Daoy (cell line): ENCODE data around the gene CCNYL1. TPM values are rescaled to one million over a fixed set of nuclear protein-coding genes. Genes with fewer than 3 reads are reported as not detected.

Experiments
- DNase-seq: peaks from one replicate; pipeline ENCODE4 v3.0.0-alpha.2; 2015; ENCODE audit warnings: low read depth
- total RNA-seq: library from RNA; depleted of rRNA; stranded (reverse); fragments of >200 nt; shearing (Covaris generic); gene quantifications from 2 replicates; pipeline ENCODE4 v1.2.3, GENCODE V29; 2014; rRNA removed

CCNYL1 gene
- total RNA-seq, 1 experiment from 2014 or later = 3.6 TPM

GRCh38 chr2:207791579-207792243, 80.3 kb downstream of the CCNYL1 start:
- DNase-seq = no peak

- DNase-seq = peak; percentile 75
These were observed 80.9 kb downstream of the CCNYL1 start for GRCh38 chr2:207792244-207792785.

GRCh38 chr2:207796585-207797350, 85.3 kb downstream of the CCNYL1 start:
- DNase-seq = no peak

GRCh38 chr2:207801259-207801658, 89.8 kb downstream of the CCNYL1 start:
- no peak for DNase-seq

GRCh38 chr2:207802650-207803049, 91.2 kb downstream of the CCNYL1 start:
- no peak for DNase-seq

Other genes with a start within 250 kb of the CCNYL1 start
- gene CREB1, start 181.7 kb upstream of the CCNYL1 start, total RNA-seq = 17.1 and 32.2 TPM in 2 replicates
- gene METTL21A, start 86.2 kb upstream of the CCNYL1 start, total RNA-seq = 16.9 and 24.1 TPM in 2 replicates
- gene FZD5, start 58.3 kb downstream of the CCNYL1 start, total RNA-seq = 1.4 and 2.0 TPM in 2 replicates